ENCODE results near the gene SEPTIN1. TPM values are rescaled to one million over a fixed set of nuclear protein-coding genes. Genes with fewer than 3 reads are reported as not detected.
A peak's percentile ranks its signal among the peaks of the same experiment; 100 is the strongest.

The SEPTIN1 gene
- total and polyA plus RNA-seq, 2 experiments from 2014 or later = 1.5 TPM; not detected in 1

GRCh38 chr16:30369938-30370455 lies 12.4 kb downstream of the SEPTIN1 start:
- no peak for DNase-seq (ENCODE audit: low spot score)
- H2AFZ ChIP-seq = no peak overlapping the region
- H4K20me1 ChIP-seq (ENCODE audit: insufficient read depth, poor library complexity, severe bottlenecking) = peaks cover 44% of the 10 kb centered on the region
- peak overlapping the region; percentile 85 for H3K4me3 ChIP-seq
- no peak for TF ChIP-seq EZH2 (IDR thresholded peaks at IDR 0.05; ENCODE audit: borderline replicate concordance)
- TF ChIP-seq EZH2phosphoT487 (IDR thresholded peaks at IDR 0.05; ENCODE audit: low read depth, severe bottlenecking, unreplicated experiment) = no peak
- TF ChIP-seq, protein P1, sequence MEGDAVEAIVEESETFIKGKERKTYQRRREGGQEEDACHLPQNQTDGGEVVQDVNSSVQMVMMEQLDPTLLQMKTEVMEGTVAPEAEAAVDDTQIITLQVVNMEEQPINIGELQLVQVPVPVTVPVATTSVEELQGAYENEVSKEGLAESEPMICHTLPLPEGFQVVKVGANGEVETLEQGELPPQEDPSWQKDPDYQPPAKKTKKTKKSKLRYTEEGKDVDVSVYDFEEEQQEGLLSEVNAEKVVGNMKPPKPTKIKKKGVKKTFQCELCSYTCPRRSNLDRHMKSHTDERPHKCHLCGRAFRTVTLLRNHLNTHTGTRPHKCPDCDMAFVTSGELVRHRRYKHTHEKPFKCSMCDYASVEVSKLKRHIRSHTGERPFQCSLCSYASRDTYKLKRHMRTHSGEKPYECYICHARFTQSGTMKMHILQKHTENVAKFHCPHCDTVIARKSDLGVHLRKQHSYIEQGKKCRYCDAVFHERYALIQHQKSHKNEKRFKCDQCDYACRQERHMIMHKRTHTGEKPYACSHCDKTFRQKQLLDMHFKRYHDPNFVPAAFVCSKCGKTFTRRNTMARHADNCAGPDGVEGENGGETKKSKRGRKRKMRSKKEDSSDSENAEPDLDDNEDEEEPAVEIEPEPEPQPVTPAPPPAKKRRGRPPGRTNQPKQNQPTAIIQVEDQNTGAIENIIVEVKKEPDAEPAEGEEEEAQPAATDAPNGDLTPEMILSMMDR (IDR thresholded peaks at IDR 0.05; ENCODE audit: poor library complexity) = no peak
- H3K9me2 ChIP-seq (replicated peaks; ENCODE audit: insufficient read depth) = no peaks in the 10 kb centered on the region
- H3K27me3 ChIP-seq = no peaks in the 10 kb centered on the region
- peaks cover 12% of the 10 kb centered on the region for H3K4me1 ChIP-seq (ENCODE audit: insufficient read depth)
- no peaks in the 10 kb centered on the region for H3K36me3 ChIP-seq (replicated peaks; ENCODE audit: insufficient read depth, low read depth)
- WGBS (ENCODE audit: low lambda C conversion rate, missing lambda C conversion rate) = 0% methylated on average over 5 of the region's 76 CpGs
- peaks cover 49% of the 10 kb centered on the region for H3K79me2 ChIP-seq
- peak overlapping the region; percentile 68 for H3K27ac ChIP-seq
- peak overlapping the region; percentile 96 for H3K4me2 ChIP-seq
- no peaks in the 10 kb centered on the region for H3K9me3 ChIP-seq (ENCODE audit: low read depth)

DNA sequence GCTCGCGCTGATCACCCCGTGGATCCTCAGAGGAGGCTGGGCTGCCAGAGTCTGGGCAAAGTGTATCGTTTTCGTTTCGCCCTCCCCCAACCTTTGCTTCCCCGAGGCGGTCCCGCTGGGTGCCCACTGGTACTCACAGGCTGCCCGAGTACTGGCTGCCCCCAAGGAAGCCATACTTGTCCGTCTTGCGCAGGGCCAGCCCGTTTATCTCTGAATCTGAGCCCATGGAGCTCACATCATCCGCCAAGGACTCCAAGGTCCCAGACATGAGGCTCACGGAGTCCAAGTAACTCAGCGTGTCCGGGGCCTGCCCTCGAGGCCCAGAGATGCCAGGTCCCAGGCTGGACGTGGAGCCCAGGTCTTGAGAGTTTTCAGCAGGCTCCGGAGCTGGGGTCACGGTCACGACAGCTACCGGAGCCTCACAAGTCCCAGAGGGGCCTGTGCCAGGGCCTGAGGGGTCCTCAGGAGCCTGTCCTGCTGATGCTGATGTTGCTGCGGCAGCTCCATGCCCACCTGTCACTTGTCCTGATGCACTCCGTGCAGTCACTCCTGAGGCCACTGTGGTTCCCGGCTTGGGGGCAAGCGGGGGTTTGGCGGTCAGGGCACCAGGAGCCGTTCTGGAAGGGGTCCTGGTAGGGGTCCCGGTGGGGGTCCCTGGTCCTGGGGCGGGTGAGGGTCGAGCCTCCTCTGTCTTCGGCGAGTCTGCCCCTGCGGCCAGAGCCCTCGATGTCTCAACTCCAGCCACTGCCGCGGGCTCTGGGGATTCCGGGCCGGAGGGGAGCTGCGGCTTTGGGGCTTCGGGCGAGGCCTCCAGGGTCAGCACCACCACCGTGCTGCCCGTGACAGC lies 13.0 kb downstream of the SEPTIN1 start:
- Histone ChIP-seq H3K79me2 (peaks cover 56% of the 10 kb centered on the region), H3K9me2 (replicated peaks; ENCODE audit: insufficient read depth) (no peaks in the 10 kb centered on the region), H3K4me1 (ENCODE audit: insufficient read depth) (peaks cover 12% of the 10 kb centered on the region), H3K4me2 (peak overlapping the region; percentile 96), H3K9me3 (ENCODE audit: low read depth) (no peaks in the 10 kb centered on the region), H2AFZ (no peak overlapping the region), H3K27ac (peak overlapping the region; percentile 68), H3K27me3 (no peaks in the 10 kb centered on the region), H3K4me3 (peak overlapping the region; percentile 85), H3K36me3 (replicated peaks; ENCODE audit: insufficient read depth, low read depth) (no peaks in the 10 kb centered on the region), H4K20me1 (ENCODE audit: insufficient read depth, poor library complexity, severe bottlenecking) (peaks cover 47% of the 10 kb centered on the region)
- TF ChIP-seq EZH2phosphoT487 (IDR thresholded peaks at IDR 0.05; ENCODE audit: low read depth, severe bottlenecking, unreplicated experiment) (no peak), EZH2 (IDR thresholded peaks at IDR 0.05; ENCODE audit: borderline replicate concordance) (no peak)
- TF ChIP-seq, protein P1 (IDR thresholded peaks at IDR 0.05; ENCODE audit: poor library complexity) = no peak
- DNase-seq (ENCODE audit: low spot score) = peak; percentile 39
- WGBS (ENCODE audit: low lambda C conversion rate, missing lambda C conversion rate) = 14% methylated on average over 30 of the region's 45 CpGs

DNA sequence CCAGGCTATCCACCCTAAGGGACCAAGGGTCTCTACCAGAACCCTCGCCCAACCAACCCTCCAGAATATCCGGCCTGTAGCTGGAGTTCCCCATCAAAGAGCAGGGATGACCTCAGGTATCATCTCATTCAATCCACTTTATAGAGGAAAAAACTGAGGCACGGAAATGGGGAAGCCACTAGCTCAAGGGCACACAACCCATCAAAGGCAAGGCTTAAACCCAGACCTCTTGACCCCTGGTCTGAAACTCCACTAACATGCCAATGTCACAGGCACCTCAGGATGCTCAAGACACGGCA lies 13.6 kb downstream of the SEPTIN1 start:
- Histone ChIP-seq H3K27me3 (no peaks in the 10 kb centered on the region), H4K20me1 (ENCODE audit: insufficient read depth, poor library complexity, severe bottlenecking) (peaks cover 47% of the 10 kb centered on the region), H3K4me1 (ENCODE audit: insufficient read depth) (peaks cover 12% of the 10 kb centered on the region), H3K9me3 (ENCODE audit: low read depth) (no peaks in the 10 kb centered on the region), H3K79me2 (peaks cover 62% of the 10 kb centered on the region), H3K9me2 (replicated peaks; ENCODE audit: insufficient read depth) (no peaks in the 10 kb centered on the region), H2AFZ (no peak overlapping the region), H3K36me3 (replicated peaks; ENCODE audit: insufficient read depth, low read depth) (no peaks in the 10 kb centered on the region), H3K27ac (peak overlapping the region; percentile 68), H3K4me2 (peak overlapping the region; percentile 96), H3K4me3 (peak overlapping the region; percentile 85)
- 46% methylated on average over 4 of the region's 4 CpGs for WGBS (ENCODE audit: low lambda C conversion rate, missing lambda C conversion rate)
- TF ChIP-seq, protein P1 (IDR thresholded peaks at IDR 0.05; ENCODE audit: poor library complexity) = no peak
- no peak for TF ChIP-seq EZH2phosphoT487 (IDR thresholded peaks at IDR 0.05; ENCODE audit: low read depth, severe bottlenecking, unreplicated experiment)
- TF ChIP-seq EZH2 (IDR thresholded peaks at IDR 0.05; ENCODE audit: borderline replicate concordance) = no peak
- no peak for DNase-seq (ENCODE audit: low spot score)
